ENCODE results near the gene ATP5PF. TPM values are rescaled to one million over a fixed set of nuclear protein-coding genes. Genes with fewer than 3 reads are reported as not detected.
"Not testable (repeated sequence)": the region's sequence is repeated elsewhere in the genome, so short reads cannot be mapped to it uniquely, and the experiment has no call there.

The ATP5PF gene
- total RNA-seq, 2 donors from 2014 or later = 91.8 to 139 TPM

DNA sequence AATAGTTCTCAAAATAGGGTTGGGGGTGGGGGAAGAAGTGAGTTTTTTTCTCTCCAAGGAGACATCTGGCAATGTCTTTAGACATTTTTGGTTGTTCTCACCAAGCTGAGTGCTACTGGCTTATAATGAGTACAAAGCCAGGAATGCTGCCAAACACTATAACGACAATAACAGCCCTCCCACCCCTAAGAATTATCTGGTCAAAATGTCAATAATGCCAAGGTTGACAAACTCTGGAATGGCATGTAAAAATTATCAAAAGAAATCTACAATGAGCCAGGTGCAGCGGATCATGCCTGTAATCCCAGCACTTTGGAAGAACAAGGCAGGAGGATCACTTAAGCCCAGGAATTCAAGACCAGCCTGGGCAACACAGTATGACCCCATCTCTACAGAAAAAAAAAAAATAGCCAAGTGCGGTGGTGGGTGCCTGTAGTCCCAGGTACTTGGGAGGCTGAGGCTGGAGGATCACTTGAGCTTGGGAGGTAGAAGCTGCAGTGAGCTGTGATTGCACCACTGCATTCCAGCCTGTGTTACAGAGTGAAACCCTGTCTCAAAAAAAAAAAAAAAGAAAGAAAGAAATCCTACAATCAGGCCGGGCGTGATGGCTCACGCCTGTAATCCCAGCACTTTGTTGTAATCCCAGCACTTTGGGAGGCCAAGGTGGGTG is 2.5 kb downstream of the ATP5PF start:
- no peak for DNase-seq (ENCODE audit: low spot score)
- no peak overlapping the region for H3K27ac ChIP-seq
- H3K27me3 ChIP-seq (replicated peaks; ENCODE audit: insufficient read depth) = no peaks in the 10 kb centered on the region
- no peaks in the 10 kb centered on the region for H3K36me3 ChIP-seq
- TF ChIP-seq POLR2A (IDR thresholded peaks at IDR 0.05) (no peak), POLR2AphosphoS5 (IDR thresholded peaks at IDR 0.05) (no peak)
- TF ChIP-seq, protein P1, sequence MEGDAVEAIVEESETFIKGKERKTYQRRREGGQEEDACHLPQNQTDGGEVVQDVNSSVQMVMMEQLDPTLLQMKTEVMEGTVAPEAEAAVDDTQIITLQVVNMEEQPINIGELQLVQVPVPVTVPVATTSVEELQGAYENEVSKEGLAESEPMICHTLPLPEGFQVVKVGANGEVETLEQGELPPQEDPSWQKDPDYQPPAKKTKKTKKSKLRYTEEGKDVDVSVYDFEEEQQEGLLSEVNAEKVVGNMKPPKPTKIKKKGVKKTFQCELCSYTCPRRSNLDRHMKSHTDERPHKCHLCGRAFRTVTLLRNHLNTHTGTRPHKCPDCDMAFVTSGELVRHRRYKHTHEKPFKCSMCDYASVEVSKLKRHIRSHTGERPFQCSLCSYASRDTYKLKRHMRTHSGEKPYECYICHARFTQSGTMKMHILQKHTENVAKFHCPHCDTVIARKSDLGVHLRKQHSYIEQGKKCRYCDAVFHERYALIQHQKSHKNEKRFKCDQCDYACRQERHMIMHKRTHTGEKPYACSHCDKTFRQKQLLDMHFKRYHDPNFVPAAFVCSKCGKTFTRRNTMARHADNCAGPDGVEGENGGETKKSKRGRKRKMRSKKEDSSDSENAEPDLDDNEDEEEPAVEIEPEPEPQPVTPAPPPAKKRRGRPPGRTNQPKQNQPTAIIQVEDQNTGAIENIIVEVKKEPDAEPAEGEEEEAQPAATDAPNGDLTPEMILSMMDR (IDR thresholded peaks at IDR 0.05) = no peak
- H3K4me1 ChIP-seq (replicated peaks) = no peaks in the 10 kb centered on the region
- intact Hi-C loops (cut with DNase I) = loop anchor here (10.0 kb wide), 1 partner anchor 443 kb away; the partner anchor contains the start of gene APP
- no peak overlapping the region for H3K4me3 ChIP-seq
- 72% methylated on average over 6 of the region's 6 CpGs for WGBS
- no peaks in the 10 kb centered on the region for H3K9me3 ChIP-seq

DNA sequence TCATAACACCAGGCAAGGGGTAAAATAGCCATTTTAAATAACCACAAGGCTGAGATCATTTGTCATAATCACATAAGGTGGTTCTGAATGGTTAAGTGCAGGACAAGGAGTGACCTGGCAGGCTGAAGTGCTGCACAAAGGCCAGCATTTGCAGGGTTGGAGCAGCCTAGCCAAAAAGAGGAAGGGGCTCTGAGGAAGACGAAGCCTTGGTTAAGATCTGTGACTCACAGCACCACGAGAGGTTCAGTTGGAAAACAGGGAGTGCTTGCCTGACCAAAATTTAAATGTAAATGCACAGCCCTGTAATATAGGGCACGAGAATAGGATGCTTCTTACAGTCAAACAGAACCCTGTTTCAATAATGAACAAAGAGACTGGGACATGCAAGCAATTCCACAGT is 12.1 kb downstream of the ATP5PF start:
- 82% methylated on average over 3 of the region's 3 CpGs for WGBS
- no peak for DNase-seq (ENCODE audit: low spot score)
- Histone ChIP-seq H3K4me3 (no peak overlapping the region), H3K9me3 (no peaks in the 10 kb centered on the region), H3K27me3 (replicated peaks; ENCODE audit: insufficient read depth) (no peaks in the 10 kb centered on the region), H3K36me3 (peaks cover 0 to 5% of the 10 kb centered on the region in 2 donors), H3K4me1 (replicated peaks) (no peaks in the 10 kb centered on the region), H3K27ac (no peak overlapping the region)
- intact Hi-C loops (cut with DNase I) = no loop called here
- TF ChIP-seq POLR2A (IDR thresholded peaks at IDR 0.05) = no peak
- TF ChIP-seq POLR2AphosphoS5 (IDR thresholded peaks at IDR 0.05) = no peak
- TF ChIP-seq, protein P1 (IDR thresholded peaks at IDR 0.05) = no peak

- H3K4me1 ChIP-seq (replicated peaks) = no peaks in the 10 kb centered on the region
- H3K9me3 ChIP-seq = no peaks in the 10 kb centered on the region
- H3K4me3 ChIP-seq = no peak overlapping the region
- TF ChIP-seq POLR2A (IDR thresholded peaks at IDR 0.05) = no peak
- TF ChIP-seq, protein P1 (IDR thresholded peaks at IDR 0.05) = no peak
- TF ChIP-seq POLR2AphosphoS5 (IDR thresholded peaks at IDR 0.05) = no peak
- H3K27ac ChIP-seq = no peak overlapping the region
- 75% methylated on average over 3 of the region's 3 CpGs for WGBS
- H3K36me3 ChIP-seq = peaks cover 0 to 5% of the 10 kb centered on the region in 2 donors
- intact Hi-C loops (cut with DNase I) = no loop called here
- DNase-seq (ENCODE audit: low spot score) = no peak
- H3K27me3 ChIP-seq (replicated peaks; ENCODE audit: insufficient read depth) = no peaks in the 10 kb centered on the region
Measured at GRCh38 chr21:25721987-25722386, 12.7 kb downstream of the ATP5PF start.

- no peak overlapping the region for H3K27ac ChIP-seq
- H3K4me1 ChIP-seq (replicated peaks) = no peaks in the 10 kb centered on the region
- intact Hi-C loops (cut with DNase I) = no loop called here
- 76% methylated on average over 5 of the region's 5 CpGs for WGBS
- TF ChIP-seq POLR2AphosphoS5 (IDR thresholded peaks at IDR 0.05) = no peak
- TF ChIP-seq POLR2A (IDR thresholded peaks at IDR 0.05) = no peak
- TF ChIP-seq, protein P1 (IDR thresholded peaks at IDR 0.05) = no peak
- H3K9me3 ChIP-seq = no peaks in the 10 kb centered on the region
- no peak for DNase-seq (ENCODE audit: low spot score)
- no peaks in the 10 kb centered on the region for H3K27me3 ChIP-seq (replicated peaks; ENCODE audit: insufficient read depth)
- H3K36me3 ChIP-seq = peaks cover 0 to 2% of the 10 kb centered on the region in 2 donors
- H3K4me3 ChIP-seq = no peak overlapping the region
Measured at GRCh38 chr21:25717491-25718147, 17.1 kb downstream of the ATP5PF start.

DNA sequence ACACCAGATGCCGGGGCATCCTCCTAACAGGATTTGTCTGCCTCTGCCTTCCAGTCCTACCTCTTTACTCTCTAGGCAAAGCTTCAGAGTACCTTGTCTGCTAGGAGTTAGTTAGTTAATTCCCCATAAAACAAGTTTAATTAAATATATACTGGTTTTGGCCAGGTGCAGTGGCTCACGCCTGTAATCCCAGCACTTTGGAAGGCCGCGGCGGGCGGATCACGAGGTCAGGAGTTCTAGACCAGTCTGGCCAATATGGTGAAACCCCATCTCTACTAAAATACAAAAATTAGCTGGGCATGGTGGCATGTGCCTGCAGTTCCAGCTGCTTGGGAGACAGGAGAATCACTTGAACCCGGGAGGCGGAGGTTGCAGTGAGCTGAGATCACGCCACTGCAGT is 20.6 kb downstream of the ATP5PF start:
- WGBS = 96% methylated on average over 10 of the region's 10 CpGs
- DNase-seq (ENCODE audit: low spot score); H3K27me3 ChIP-seq (replicated peaks; ENCODE audit: insufficient read depth); H3K4me1 ChIP-seq (replicated peaks); intact Hi-C loops (cut with DNase I); H3K4me3 ChIP-seq; H3K9me3 ChIP-seq; H3K27ac ChIP-seq; H3K36me3 ChIP-seq: not testable (repeated sequence)
